NOMO-1 treated with DMSO at 0.1 percent for 48 hours (cell line): ENCODE results near the gene SLC7A4.
A peak's percentile ranks its signal among the peaks of the same experiment; 100 is the strongest.
"Not testable (repeated sequence)": the region's sequence is repeated elsewhere in the genome, so short reads cannot be mapped to it uniquely, and the experiment has no call there.

Experiments
- DNase-seq: peaks from one replicate; lab custom pipeline; 2025; ENCODE audit not compliant: unreplicated experiment; lab: John Stamatoyannopoulos, UW

The SLC7A4 gene

GRCh38 chr22:21064917-21065864, 32.8 kb upstream of the SLC7A4 start:
- DNase-seq: no peak

GRCh38 chr22:21064425-21064824, 32.1 kb upstream of the SLC7A4 start:
- not testable (repeated sequence) for DNase-seq

- not testable (repeated sequence) for DNase-seq
These were observed 29.4 kb upstream of the SLC7A4 start for GRCh38 chr22:21061660-21062321.

DNA sequence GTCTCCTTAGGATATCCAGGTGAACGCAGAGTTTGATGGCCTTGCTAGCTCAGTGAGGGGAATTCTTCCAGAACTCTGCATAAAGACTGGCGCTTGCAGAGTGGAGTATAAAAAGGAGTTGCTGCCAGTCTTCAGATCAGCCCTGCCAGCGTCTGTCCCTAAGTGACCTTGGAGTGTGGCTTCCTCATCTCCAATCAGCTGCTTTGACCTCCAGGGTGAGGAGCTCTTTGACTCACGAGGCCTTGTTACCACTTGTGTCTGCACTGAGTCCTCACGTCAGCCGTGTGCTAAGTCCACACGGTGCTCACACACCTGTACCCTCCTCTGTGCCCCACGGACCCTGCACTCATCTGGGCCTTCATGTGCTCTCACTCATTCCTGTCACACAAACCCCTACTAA, 28.0 kb upstream of the SLC7A4 start:
- not testable (repeated sequence) for DNase-seq

DNA sequence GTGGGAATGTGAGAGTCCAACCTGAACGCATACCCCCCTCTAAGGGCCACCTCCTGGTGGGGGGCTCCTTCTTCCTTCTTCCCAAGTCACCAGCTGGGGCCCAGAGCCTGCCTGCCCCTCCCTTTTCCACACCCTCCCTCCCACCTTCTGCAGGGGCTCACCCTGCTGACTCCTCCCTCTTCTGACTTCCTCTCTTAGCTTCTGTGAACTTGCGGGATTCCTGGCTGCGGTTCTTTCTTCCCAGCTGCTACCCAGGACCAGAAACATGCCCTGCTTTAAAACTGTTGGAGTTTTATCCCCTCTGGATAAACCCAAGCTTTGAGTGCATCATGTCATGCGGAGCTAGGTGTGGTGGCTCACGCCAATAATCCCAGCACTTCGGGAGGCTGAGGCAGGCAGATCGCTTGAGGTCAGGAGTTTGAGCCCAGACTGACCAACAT, 23.5 kb upstream of the SLC7A4 start:
- peak; percentile 40 for DNase-seq

DNA sequence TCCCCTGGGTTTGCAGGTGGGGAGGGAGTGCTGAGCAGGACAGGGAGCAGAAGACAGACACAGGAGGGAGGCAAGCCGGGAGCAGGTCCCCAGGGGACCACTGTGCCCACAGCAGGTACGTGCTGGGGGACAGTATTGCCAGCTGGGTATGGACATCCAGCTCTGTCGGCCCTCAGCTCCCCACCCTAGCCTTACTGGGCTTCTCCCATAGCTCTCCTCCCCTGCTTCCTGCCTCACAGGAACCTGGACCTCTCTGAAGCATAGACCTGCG, 23.1 kb upstream of the SLC7A4 start:
- no peak for DNase-seq

DNA sequence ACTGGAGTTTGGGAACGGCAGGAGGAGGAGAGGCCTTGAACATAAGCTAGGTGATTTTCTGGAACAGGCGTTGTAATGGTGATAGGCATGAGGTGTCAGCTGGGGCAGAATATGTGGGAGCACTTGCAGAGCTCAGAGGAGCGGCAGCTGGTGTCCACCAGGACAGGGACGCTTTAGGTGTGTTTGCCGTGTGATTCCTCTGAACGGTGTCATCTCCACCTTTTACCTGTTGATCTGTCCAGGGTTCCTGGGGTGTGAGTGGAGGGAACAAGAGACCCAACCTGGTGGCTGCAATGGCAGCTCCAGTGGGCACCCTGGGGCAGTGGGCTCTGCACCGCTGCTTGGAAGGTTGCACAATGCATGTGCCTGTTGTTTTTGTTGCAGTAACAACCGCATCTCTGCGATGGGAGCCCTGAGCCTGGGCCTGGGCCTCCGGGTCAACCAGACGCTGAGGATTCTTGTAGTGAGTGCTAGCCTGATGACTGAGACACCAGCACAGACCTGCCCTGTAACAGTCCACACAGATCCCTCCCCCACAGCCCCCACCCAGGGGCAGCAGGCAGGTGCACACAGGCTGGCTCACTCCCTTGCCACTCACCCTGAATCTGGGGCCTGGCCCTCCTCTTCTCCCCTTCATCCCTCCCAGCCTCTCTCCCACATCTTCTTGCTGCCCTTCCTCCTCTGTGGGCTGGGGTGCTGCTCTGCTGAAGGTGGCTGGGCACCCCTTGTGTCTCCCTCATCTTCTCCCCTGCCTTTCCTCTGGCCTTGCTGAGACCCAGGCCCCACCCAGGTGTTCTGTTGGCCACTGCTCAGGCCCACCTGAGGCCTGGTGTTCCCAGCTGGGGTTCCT, 22.6 kb upstream of the SLC7A4 start:
- no peak for DNase-seq

GRCh38 chr22:21054046-21054713, 21.8 kb upstream of the SLC7A4 start:
- DNase-seq: no peak

DNA sequence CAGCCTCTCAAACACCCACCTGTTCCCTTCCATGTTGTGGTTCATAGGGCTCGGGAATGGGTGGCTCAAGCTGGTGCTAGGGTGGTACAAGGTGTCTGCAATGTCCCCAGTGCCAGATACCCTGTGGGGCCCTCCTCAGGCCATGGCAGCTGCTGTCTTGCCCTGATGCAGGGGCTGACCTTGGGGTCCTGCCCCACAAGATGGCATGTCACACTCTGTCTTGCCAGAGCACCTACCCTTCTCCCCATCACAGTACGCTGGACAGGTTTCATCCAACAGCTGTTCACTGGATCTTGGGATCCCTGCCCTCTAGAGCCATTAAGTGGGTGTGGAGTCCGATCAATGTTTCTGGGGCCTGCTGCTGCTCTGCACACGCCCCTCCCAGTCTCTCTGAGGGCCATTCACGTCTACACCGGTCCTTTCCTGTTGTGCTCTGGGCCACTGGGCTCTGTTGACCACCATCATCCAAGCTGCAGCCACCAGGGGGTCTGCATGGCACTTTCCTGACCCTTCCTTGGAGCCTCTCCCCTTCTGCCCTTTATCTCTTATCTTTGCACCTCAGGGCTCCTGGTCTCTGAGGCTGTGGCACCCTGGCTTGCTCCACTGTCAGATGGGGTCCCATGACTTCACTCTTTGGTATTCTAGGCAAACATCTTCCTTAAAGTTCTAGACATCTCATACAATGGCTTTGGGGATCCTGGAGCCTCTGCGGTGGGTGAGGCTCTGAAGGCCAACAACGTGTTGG, 20.5 kb upstream of the SLC7A4 start:
- no peak for DNase-seq

DNA sequence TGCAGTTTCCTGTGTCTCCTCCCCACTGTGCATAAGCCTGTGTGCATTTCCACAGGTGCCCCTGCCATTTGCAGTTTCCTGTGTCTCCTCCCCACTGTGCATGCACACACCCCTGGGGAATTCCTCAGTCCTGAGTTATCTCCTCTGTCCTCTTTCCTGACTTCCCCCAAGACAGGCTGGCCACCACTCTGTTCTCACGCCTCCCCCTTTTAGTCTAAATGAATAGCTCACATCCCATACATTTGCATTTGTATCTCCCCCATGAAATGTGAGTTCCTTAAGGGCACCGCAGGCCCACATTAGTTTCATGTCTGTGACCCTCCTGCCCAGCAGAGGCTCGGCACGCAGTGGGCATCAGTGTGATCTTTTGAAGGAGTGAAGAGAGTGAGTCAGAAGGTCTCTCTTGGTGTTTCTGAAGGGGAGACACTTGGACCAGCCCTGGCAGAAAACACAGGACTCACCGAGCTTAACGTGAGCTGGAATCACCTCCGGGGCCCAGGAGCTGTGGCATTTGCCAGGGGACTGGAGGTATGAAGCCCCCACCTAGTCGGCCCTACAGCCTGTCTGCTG, 19.6 kb upstream of the SLC7A4 start:
- DNase-seq: no peak

- DNase-seq: no peak
These were observed 18.9 kb upstream of the SLC7A4 start for GRCh38 chr22:21051145-21051830.

DNA sequence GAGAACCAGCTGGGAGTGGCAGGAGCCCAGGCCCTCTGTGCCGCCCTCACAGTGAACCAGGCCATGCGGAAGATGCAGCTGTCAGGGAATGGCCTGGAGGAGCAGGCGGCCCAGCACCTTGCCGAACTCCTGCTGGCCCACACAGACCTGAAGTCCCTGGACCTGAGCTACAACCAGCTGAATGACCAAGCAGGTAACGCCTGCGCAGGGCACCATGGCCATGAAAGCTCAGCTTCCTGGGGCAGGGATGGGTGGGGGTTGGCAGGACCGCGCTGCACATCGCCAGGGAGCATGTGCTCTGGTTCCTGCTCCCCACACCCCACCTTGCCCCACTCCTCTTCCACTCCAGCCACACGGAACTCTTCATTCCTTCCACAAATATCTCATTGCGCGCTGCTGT, 16.6 kb upstream of the SLC7A4 start:
- not testable (repeated sequence) for DNase-seq

GRCh38 chr22:21048448-21048847, 16.1 kb upstream of the SLC7A4 start:
- not testable (repeated sequence) for DNase-seq

DNA sequence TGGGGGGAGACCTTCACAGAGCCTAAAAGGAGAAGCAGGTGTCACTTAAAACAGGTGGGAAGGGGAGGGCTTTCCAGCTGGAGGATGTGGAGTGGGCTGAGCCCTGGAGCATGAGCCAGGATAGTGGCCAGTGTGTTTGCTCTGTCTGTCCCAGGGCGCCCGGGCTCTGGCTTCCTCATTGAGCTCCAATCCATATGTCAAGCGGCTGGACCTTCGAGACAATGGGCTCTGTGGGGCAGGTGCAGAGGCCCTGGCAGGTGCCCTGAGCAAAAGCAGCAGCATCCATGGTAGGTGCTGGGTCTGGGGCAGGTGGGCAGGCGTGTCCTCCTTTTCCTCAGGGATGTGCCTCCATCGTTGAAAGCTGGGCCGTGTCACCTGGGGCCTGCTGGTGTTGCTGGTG, 15.4 kb upstream of the SLC7A4 start:
- DNase-seq: no peak

DNA sequence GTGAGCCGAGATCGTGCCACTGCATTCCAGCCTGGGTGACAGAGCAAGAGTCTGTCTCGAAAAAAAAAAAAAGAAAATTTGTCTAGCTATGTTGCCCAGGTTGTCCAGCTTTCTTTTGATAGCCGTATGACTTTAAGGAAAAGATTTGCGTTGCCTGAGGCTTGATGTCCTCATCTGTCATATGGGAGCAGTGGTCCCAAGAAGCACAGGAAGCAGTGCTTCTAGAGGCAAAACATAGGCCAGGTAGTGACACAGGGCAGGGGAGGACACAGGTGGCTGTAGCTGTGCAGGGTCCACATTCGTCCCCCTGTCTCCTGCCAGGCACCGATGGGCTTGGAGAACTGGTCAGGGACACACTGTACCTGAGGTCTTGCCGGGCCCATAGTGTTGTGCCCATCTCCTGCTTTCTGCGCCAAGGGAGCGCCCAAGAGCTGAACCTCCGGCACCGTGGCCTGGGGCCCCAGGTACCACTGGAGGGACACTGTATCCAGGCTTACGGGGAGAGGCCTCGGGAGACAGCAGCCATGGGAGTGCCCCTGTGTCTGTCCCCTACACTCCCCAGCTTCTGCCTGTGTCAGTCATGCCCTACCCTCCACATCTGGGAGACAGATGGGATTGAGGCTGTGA, 14.8 kb upstream of the SLC7A4 start:
- no peak for DNase-seq

DNA sequence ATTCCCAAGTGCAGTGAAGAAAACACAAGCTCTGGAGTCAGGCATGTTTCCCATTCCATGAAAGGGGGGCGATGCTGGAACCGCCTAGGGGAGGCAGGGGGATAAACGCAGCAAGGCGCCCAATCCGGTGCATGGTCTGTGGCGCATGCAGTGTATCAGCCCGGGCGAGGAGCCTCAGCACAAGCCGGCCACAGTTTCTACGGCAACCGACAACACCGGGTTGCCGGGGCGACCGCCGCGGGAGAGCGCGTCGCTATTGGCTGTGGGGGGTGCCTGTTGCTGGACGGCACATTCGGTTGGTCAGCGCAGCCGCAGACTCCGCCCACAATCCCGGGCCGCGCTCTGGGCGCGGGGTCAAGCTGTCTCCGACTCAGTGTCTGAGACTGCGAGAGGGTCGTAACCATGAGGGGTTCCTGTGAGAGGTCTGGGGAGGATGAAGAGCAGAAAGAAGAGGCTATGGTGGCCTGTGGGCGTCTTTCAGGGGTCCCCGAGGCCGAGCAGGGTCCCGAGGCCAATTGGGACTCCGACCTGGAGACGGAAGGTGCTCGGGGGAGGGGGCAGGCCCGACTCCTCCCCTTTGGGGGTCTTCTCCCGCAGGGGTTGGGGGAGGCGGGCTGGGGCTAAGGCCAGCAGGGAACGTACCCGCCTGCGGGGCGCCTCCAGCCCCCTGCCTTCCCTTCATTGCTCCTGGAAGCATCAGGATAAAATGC, 13.4 kb upstream of the SLC7A4 start, which contains the start of gene LRRC74B:
TSS of gene LRRC74B (plus strand) at position 362 of the 710 bp plus-strand sequence. CDS start at position 403, 41 bp downstream.
- peak; percentile 75 for DNase-seq

DNA sequence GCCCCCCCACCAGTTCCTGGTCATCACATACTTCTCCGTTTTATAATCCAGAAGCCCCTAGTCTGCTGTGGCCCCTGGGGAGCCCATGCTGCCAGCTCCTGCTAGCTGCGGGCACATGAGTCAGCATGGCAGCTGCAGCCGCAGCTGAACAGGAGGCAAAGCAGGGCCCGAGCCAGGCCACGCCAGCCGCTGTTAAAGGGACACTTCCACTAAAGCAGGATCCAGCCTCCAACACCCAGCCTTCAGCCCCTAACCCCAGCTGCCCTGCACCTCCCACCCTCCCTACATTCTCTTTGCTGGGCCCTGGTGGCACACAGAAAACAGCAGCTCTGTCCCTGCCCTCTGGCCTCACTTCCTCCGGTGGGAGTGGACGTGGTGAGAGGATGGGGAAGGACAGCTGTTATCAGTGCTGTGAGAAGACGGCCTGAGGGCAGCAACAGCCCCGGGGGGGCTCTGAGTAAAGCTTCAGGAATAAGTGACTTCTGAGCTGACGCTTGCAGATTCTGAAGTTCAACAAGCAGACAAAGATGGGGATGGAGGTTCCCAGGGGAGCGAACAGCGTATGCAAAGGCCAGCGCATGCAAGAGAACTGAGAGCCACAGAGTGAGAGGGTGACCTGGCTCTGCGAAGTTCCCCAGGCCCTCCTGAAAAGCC, 12.7 kb upstream of the SLC7A4 start:
- DNase-seq: no peak
